Measurements from ENCODE around the gene KDM6B. TPM values are rescaled to one million over a fixed set of nuclear protein-coding genes. Genes with fewer than 3 reads are reported as not detected.
A peak's percentile ranks its signal among the peaks of the same experiment; 100 is the strongest.

The KDM6B gene
- total and polyA plus RNA-seq, 9 of the 15 experiments (the other 6 are each of a cell fraction or from before 2014, with no cell fraction given): 0.01 to 22.9 (median 2.2) TPM

DNA sequence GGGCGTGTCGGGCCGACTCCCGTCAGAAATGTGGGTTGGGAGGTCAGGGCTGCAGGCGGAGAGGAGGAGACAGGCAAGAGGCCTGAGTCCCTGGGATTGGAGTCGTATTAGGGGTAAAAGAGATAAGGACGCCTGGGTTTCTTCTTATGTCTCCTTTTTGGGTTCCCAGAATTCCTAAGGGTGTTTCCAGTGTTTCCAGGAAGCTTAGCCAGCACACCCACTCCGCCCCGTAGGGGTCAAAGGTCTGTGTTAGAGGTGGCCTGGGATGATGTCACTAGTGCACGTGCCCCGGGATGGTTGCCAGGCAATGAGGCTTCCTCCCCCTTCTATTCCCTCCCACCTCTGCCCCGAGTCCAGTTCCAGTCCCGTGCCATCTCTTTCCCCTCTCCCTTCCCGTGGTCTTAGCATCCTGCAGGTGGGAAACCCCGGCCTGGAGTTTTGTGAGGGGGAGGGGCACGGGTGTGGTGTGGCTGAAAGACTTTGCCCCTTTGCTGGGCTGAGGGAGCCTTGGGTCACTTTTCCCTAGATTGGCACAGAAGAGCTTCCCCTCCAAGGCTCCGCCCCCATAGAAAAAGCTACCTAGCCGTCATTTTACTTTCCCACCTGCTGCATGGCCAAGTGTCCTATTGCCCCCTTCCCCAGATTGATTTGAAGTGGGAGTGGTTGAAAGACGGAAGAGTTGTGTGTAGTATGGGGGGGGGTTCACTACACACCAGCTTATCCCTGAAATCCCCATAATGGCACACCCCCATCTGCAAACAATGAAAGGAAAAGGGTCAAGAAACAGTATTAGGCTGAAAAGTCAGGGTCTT is 2.8 kb downstream of the KDM6B start (continued):
- peak; percentile 56 for TF ChIP-seq NUFIP1 (IDR thresholded peaks at IDR 0.05; ENCODE audit: partially characterized antibody)
- no peak for TF ChIP-seq ZNF282 (CRISPR knock-in tag; IDR thresholded peaks at IDR 0.05)
- 0 out of 2 replicates have a peak, but pooled peaks have one; percentile 58 for TF ChIP-seq HDAC2 (IDR thresholded peaks at IDR 0.05)
- no peak for TF ChIP-seq BRD9 (IDR thresholded peaks at IDR 0.05; ENCODE audit: low read depth, partially characterized antibody)
- no peak for TF ChIP-seq ZKSCAN8 (CRISPR knock-in tag; IDR thresholded peaks at IDR 0.05)
- 0 out of 2 replicates have a peak, but pooled peaks have one; percentile 24 for TF ChIP-seq ARID3A (IDR thresholded peaks at IDR 0.05; ENCODE audit: borderline replicate concordance, low read depth, low read length)
- TF ChIP-seq ZNF695 (CRISPR knock-in tag; IDR thresholded peaks at IDR 0.05): no peak
- TF ChIP-seq EP400 (IDR thresholded peaks at IDR 0.05): peak; percentile 80
- TF ChIP-seq, protein P1, sequence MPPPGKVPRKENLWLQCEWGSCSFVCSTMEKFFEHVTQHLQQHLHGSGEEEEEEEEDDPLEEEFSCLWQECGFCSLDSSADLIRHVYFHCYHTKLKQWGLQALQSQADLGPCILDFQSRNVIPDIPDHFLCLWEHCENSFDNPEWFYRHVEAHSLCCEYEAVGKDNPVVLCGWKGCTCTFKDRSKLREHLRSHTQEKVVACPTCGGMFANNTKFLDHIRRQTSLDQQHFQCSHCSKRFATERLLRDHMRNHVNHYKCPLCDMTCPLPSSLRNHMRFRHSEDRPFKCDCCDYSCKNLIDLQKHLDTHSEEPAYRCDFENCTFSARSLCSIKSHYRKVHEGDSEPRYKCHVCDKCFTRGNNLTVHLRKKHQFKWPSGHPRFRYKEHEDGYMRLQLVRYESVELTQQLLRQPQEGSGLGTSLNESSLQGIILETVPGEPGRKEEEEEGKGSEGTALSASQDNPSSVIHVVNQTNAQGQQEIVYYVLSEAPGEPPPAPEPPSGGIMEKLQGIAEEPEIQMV (tag; conservative IDR thresholded peaks at IDR 0.05; ENCODE audit: low read depth): no peak
- TF ChIP-seq DEAF1 (CRISPR knock-in tag; IDR thresholded peaks at IDR 0.05): no peak
- no peak for TF ChIP-seq ZNF121 (CRISPR knock-in tag; conservative IDR thresholded peaks at IDR 0.05)
- TF ChIP-seq BCOR (IDR thresholded peaks at IDR 0.05): peak; percentile 51; the same call in 1 of the 2 replicates
- no peak for TF ChIP-seq HLTF (IDR thresholded peaks at IDR 0.05)
- TF ChIP-seq CBX2 (IDR thresholded peaks at IDR 0.05; ENCODE audit: insufficient read depth, low read length, poor library complexity, severe bottlenecking): no peak
- TF ChIP-seq STAT5A (IDR thresholded peaks at IDR 0.05; ENCODE audit: borderline replicate concordance, low read length): peak; percentile 65
- no peak for TF ChIP-seq NCOA4 (IDR thresholded peaks at IDR 0.05; ENCODE audit: partially characterized antibody)
- TF ChIP-seq TRIM24 (IDR thresholded peaks at IDR 0.05): 0 out of 4 replicates have a peak, but pooled peaks of 1 of the 2 experiments have one; percentile 47
- TF ChIP-seq MXI1 (IDR thresholded peaks at IDR 0.05; ENCODE audit: low read depth, low read length): no peak
- TF ChIP-seq, protein P2, sequence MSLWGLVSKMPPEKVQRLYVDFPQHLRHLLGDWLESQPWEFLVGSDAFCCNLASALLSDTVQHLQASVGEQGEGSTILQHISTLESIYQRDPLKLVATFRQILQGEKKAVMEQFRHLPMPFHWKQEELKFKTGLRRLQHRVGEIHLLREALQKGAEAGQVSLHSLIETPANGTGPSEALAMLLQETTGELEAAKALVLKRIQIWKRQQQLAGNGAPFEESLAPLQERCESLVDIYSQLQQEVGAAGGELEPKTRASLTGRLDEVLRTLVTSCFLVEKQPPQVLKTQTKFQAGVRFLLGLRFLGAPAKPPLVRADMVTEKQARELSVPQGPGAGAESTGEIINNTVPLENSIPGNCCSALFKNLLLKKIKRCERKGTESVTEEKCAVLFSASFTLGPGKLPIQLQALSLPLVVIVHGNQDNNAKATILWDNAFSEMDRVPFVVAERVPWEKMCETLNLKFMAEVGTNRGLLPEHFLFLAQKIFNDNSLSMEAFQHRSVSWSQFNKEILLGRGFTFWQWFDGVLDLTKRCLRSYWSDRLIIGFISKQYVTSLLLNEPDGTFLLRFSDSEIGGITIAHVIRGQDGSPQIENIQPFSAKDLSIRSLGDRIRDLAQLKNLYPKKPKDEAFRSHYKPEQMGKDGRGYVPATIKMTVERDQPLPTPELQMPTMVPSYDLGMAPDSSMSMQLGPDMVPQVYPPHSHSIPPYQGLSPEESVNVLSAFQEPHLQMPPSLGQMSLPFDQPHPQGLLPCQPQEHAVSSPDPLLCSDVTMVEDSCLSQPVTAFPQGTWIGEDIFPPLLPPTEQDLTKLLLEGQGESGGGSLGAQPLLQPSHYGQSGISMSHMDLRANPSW (CRISPR knock-in tag; IDR thresholded peaks at IDR 0.05): no peak
- TF ChIP-seq MTA1 (IDR thresholded peaks at IDR 0.05; ENCODE audit: borderline replicate concordance): peak; percentile 69; the same call in 1 of the 2 replicates
- TF ChIP-seq SMARCA5 (IDR thresholded peaks at IDR 0.05): no peak
- TF ChIP-seq ZNF785 (CRISPR knock-in tag; IDR thresholded peaks at IDR 0.05): no peak

Data from K562 (cell line).